Neural cell (in vitro differentiated cells): Measurements from ENCODE around the gene ACER2.

Experiments
- EP300 ChIP-seq: fragments of 450-650 bp; conservative IDR thresholded peaks from 2 replicates; pipeline ENCODE4 v1.6.1; 2014; ENCODE audit warnings: antibody characterized with exemption, mild to moderate bottlenecking, moderate library complexity; ENCODE audit not compliant: poor library complexity, severe bottlenecking
- MXI1 ChIP-seq: fragments of 450-650 bp; conservative IDR thresholded peaks from 2 replicates; pipeline ENCODE4 v1.6.1; 2014; ENCODE audit warnings: antibody characterized with exemption, mild to moderate bottlenecking; ENCODE audit not compliant: poor library complexity, severe bottlenecking
- POLR2AphosphoS5 ChIP-seq: IDR thresholded peaks from 2 replicates; pipeline ENCODE4 v1.6.1; 2012
- RAD21 ChIP-seq: fragments of 450-650 bp; conservative IDR thresholded peaks from 2 replicates; pipeline ENCODE4 v1.6.1; 2014; ENCODE audit warnings: antibody characterized with exemption, mild to moderate bottlenecking, moderate library complexity
- TAF1 ChIP-seq: IDR thresholded peaks from 2 replicates; pipeline ENCODE4 v1.6.1; 2012; ENCODE audit warnings: low read depth
- TF ChIP-seq, protein P1 (sequence below): fragments of 450-650 bp; IDR thresholded peaks from 2 replicates; pipeline ENCODE4 v1.5.1; 2014; ENCODE audit warnings: antibody characterized with exemption, mild to moderate bottlenecking, moderate library complexity; ENCODE audit not compliant: poor library complexity, severe bottlenecking

DNA sequence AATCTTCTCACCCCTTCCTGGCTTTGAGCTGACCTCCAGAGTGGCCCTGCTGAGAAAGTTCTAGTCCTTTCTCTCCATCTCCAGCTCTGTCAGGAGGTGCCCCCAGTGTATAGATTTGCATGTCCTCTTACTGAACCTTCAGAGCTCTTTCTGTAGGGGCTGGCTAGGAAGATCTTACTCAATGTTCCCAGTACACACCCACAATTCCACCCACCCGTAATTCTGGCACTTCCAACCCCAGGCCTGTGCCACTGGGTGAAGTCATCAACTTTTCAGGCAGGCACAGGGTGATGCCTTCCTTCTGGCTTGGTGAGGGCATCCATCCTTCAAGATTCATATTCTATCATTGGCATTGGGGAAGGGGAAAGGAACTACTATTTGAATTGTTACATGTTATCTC is 75.9 kb downstream of the ACER2 start:
- TF ChIP-seq, protein P1, sequence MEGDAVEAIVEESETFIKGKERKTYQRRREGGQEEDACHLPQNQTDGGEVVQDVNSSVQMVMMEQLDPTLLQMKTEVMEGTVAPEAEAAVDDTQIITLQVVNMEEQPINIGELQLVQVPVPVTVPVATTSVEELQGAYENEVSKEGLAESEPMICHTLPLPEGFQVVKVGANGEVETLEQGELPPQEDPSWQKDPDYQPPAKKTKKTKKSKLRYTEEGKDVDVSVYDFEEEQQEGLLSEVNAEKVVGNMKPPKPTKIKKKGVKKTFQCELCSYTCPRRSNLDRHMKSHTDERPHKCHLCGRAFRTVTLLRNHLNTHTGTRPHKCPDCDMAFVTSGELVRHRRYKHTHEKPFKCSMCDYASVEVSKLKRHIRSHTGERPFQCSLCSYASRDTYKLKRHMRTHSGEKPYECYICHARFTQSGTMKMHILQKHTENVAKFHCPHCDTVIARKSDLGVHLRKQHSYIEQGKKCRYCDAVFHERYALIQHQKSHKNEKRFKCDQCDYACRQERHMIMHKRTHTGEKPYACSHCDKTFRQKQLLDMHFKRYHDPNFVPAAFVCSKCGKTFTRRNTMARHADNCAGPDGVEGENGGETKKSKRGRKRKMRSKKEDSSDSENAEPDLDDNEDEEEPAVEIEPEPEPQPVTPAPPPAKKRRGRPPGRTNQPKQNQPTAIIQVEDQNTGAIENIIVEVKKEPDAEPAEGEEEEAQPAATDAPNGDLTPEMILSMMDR, result no peak
- no peak for TF ChIP-seq RAD21
- no peak for TF ChIP-seq MXI1
- TF ChIP-seq TAF1, result no peak
- TF ChIP-seq EP300, result no peak
- no peak for TF ChIP-seq POLR2AphosphoS5
